ENCODE data around the gene BBIP1. TPM values are rescaled to one million over a fixed set of nuclear protein-coding genes. Genes with fewer than 3 reads are reported as not detected.
A peak's percentile ranks its signal among the peaks of the same experiment; 100 is the strongest.

The BBIP1 gene
- total and polyA plus RNA-seq, 4 donors = 20.5 to 42.4 (median 30.6) TPM

GRCh38 chr10:110932505-110933180 lies 13.7 kb upstream of the BBIP1 start:
- H3K27ac ChIP-seq (ENCODE audit: low read depth in 1 of 2, low read length in 1 of 2) = no peak overlapping the region
- TF ChIP-seq CTCF (IDR thresholded peaks at IDR 0.05; ENCODE audit: control extremely low read depth, extremely low read depth) = no peak

GRCh38 chr10:110931769-110932381 lies 12.9 kb upstream of the BBIP1 start:
- Histone ChIP-seq H3K27me3 (ENCODE audit: control insufficient read depth in 3 of 3, insufficient read depth in 3 of 3, low read length in 2 of 3) (no peaks in the 10 kb centered on the region), H3K36me3 (ENCODE audit: control insufficient read depth in 4 of 4, insufficient read depth in 4 of 4, low read length in 4 of 4) (no peaks in the 10 kb centered on the region), H3K4me3 (no peak overlapping the region), H3K27ac (ENCODE audit: low read depth in 1 of 2, low read length in 1 of 2) (peak overlapping the region in 1 of 2 donors; percentile 33), H3K4me1 (ENCODE audit: control insufficient read depth in 5 of 5, insufficient read depth in 5 of 5, low read length in 5 of 5) (peaks cover 0 to 14% (median 0%) of the 10 kb centered on the region in 5 donors), H3K9ac (ENCODE audit: insufficient read depth in 1 of 2, low read length in 2 of 2) (no peak overlapping the region), H3K9me3 (ENCODE audit: control insufficient read depth in 4 of 4, insufficient read depth in 3 of 4, low read length in 3 of 4) (no peaks in the 10 kb centered on the region)
- DNase-seq = no peak
- 31 to 38% methylated on average over 1 of the region's 1 CpG for WGBS, 2 donors
- TF ChIP-seq CTCF (IDR thresholded peaks at IDR 0.05; ENCODE audit: control extremely low read depth, extremely low read depth) = no peak
- ATAC-seq (ENCODE audit: insufficient read depth, low FRiP score) = no peak

More at GRCh38 chr10:110932505-110933180, 13.7 kb upstream of the BBIP1 start:
- 58 to 75% methylated on average over 1 of the region's 1 CpG for WGBS, 2 donors
- Histone ChIP-seq H3K9ac (ENCODE audit: insufficient read depth in 1 of 2, low read length in 2 of 2) (no peak overlapping the region), H3K4me1 (ENCODE audit: control insufficient read depth in 5 of 5, insufficient read depth in 5 of 5, low read length in 5 of 5) (peaks cover 0 to 14% (median 0%) of the 10 kb centered on the region in 5 donors), H3K36me3 (ENCODE audit: control insufficient read depth in 4 of 4, insufficient read depth in 4 of 4, low read length in 4 of 4) (no peaks in the 10 kb centered on the region), H3K27me3 (ENCODE audit: control insufficient read depth in 3 of 3, insufficient read depth in 3 of 3, low read length in 2 of 3) (no peaks in the 10 kb centered on the region), H3K4me3 (no peak overlapping the region), H3K9me3 (ENCODE audit: control insufficient read depth in 4 of 4, insufficient read depth in 3 of 4, low read length in 3 of 4) (no peaks in the 10 kb centered on the region)
- no peak for DNase-seq
- ATAC-seq (ENCODE audit: insufficient read depth, low FRiP score) = no peak

GRCh38 chr10:110927461-110927860 lies 8.5 kb upstream of the BBIP1 start:
- no peaks in the 10 kb centered on the region for H3K9me3 ChIP-seq (ENCODE audit: control insufficient read depth in 4 of 4, insufficient read depth in 3 of 4, low read length in 3 of 4)
- no peak overlapping the region for H3K9ac ChIP-seq (ENCODE audit: insufficient read depth in 1 of 2, low read length in 2 of 2)
- 94 to 95% methylated on average over 2 of the region's 2 CpGs for whole genome bisulfite sequencing, 2 donors
- no peaks in the 10 kb centered on the region for H3K27me3 ChIP-seq (ENCODE audit: control insufficient read depth in 3 of 3, insufficient read depth in 3 of 3, low read length in 2 of 3)
- H3K27ac ChIP-seq (ENCODE audit: low read depth in 1 of 2, low read length in 1 of 2) = no peak overlapping the region
- TF ChIP-seq CTCF (IDR thresholded peaks at IDR 0.05; ENCODE audit: control extremely low read depth, extremely low read depth) = no peak
- DNase-seq (no peak), ATAC-seq (ENCODE audit: insufficient read depth, low FRiP score) (no peak)
- H3K4me3 ChIP-seq = no peak overlapping the region
- no peaks in the 10 kb centered on the region for H3K36me3 ChIP-seq (ENCODE audit: control insufficient read depth in 4 of 4, insufficient read depth in 4 of 4, low read length in 4 of 4)
- peaks cover 0 to 14% (median 0%) of the 10 kb centered on the region in 5 donors for H3K4me1 ChIP-seq (ENCODE audit: control insufficient read depth in 5 of 5, insufficient read depth in 5 of 5, low read length in 5 of 5)

Data from lung (tissue), 12 donors.